Liver (tissue), 3 donors: ENCODE measurements around the gene CAMKMT.

Source experiments
- EGR1 ChIP-seq, 2 donors: IDR thresholded peaks; 2 replicates each; pipeline ENCODE4 v1.6.1; 2016 to 2018; ENCODE audit warnings: antibody characterized with exemption in 2 of 2, low read depth in 2 of 2
- FOXA1 ChIP-seq: IDR thresholded peaks from 2 replicates; pipeline ENCODE4 v1.6.1; 2016; ENCODE audit warnings: antibody characterized with exemption
- GABPA ChIP-seq, 2 donors: IDR thresholded peaks in 1 of 2; conservative IDR thresholded peaks in 1 of 2; 2 replicates each; pipeline ENCODE4 v1.6.1; 2016; ENCODE audit warnings: antibody characterized with exemption in 2 of 2, mild to moderate bottlenecking in 1 of 2, moderate library complexity in 1 of 2
- NR2F2 ChIP-seq: IDR thresholded peaks from 2 replicates; pipeline ENCODE4 v1.6.1; 2016; ENCODE audit warnings: antibody characterized with exemption
- TAF1 ChIP-seq: conservative IDR thresholded peaks from 2 replicates; pipeline ENCODE4 v1.6.1; 2016; ENCODE audit warnings: antibody characterized with exemption, mild to moderate bottlenecking
- TF ChIP-seq, protein P1 (sequence below): fragments of 150-350 bp; IDR thresholded peaks from 2 replicates; pipeline ENCODE4 v1.5.1; 2017; ENCODE audit warnings: improper control_type of control experiment, low read depth, low read length; ENCODE audit not compliant: missing input control
- TF ChIP-seq, protein P2 (sequence below): IDR thresholded peaks from 2 replicates; pipeline ENCODE4 v1.6.1; 2016; ENCODE audit warnings: antibody characterized with exemption, mild to moderate bottlenecking
- donor health status: healthy.
- donor health status: healthy.

DNA sequence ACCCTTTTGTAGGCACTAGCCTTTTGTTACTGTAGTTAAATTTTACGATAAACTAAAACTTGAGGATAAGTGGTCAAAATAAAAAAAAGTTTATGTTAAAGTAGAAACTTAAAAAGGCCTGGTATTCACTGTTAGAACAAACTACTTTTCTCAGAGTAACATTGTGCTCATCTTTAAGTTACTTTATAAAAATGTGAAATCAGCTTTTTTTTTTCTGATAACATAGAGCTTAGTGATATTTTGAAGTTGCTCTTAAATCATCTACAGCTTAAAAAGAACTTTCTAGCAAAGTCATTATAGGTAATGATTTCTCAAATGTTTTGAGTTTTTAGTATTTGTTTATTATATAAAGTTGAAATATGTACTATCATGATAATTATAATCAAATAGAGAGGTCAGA, 125.3 kb downstream of the CAMKMT start:
- TF ChIP-seq, protein P1, sequence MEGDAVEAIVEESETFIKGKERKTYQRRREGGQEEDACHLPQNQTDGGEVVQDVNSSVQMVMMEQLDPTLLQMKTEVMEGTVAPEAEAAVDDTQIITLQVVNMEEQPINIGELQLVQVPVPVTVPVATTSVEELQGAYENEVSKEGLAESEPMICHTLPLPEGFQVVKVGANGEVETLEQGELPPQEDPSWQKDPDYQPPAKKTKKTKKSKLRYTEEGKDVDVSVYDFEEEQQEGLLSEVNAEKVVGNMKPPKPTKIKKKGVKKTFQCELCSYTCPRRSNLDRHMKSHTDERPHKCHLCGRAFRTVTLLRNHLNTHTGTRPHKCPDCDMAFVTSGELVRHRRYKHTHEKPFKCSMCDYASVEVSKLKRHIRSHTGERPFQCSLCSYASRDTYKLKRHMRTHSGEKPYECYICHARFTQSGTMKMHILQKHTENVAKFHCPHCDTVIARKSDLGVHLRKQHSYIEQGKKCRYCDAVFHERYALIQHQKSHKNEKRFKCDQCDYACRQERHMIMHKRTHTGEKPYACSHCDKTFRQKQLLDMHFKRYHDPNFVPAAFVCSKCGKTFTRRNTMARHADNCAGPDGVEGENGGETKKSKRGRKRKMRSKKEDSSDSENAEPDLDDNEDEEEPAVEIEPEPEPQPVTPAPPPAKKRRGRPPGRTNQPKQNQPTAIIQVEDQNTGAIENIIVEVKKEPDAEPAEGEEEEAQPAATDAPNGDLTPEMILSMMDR = no peak
- TF ChIP-seq FOXA1 = no peak
- TF ChIP-seq TAF1 = no peak
- TF ChIP-seq NR2F2 = no peak
- TF ChIP-seq, protein P2, sequence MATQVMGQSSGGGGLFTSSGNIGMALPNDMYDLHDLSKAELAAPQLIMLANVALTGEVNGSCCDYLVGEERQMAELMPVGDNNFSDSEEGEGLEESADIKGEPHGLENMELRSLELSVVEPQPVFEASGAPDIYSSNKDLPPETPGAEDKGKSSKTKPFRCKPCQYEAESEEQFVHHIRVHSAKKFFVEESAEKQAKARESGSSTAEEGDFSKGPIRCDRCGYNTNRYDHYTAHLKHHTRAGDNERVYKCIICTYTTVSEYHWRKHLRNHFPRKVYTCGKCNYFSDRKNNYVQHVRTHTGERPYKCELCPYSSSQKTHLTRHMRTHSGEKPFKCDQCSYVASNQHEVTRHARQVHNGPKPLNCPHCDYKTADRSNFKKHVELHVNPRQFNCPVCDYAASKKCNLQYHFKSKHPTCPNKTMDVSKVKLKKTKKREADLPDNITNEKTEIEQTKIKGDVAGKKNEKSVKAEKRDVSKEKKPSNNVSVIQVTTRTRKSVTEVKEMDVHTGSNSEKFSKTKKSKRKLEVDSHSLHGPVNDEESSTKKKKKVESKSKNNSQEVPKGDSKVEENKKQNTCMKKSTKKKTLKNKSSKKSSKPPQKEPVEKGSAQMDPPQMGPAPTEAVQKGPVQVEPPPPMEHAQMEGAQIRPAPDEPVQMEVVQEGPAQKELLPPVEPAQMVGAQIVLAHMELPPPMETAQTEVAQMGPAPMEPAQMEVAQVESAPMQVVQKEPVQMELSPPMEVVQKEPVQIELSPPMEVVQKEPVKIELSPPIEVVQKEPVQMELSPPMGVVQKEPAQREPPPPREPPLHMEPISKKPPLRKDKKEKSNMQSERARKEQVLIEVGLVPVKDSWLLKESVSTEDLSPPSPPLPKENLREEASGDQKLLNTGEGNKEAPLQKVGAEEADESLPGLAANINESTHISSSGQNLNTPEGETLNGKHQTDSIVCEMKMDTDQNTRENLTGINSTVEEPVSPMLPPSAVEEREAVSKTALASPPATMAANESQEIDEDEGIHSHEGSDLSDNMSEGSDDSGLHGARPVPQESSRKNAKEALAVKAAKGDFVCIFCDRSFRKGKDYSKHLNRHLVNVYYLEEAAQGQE = no peak
- TF ChIP-seq GABPA (IDR thresholded peaks at IDR 0.05 in 1 of 2, conservative IDR thresholded peaks at IDR 0.05 in 1 of 2) = no peak
- TF ChIP-seq EGR1 (IDR thresholded peaks at IDR 0.05; ENCODE audit: low read depth in 2 of 2) = no peak
